ENCODE data around the gene BORCS6.
"Not testable (repeated sequence)": the region's sequence is repeated elsewhere in the genome, so short reads cannot be mapped to it uniquely, and the experiment has no call there.

Gene BORCS6

GRCh38 chr17:8222630-8223355 is 32.8 kb upstream of the BORCS6 start:
- Histone ChIP-seq H3K27me3 (replicated peaks in 2 of 5; ENCODE audit: control insufficient read depth in 4 of 5, insufficient read depth in 5 of 5, low read length in 4 of 5) (no peaks in the 10 kb centered on the region), H3K4me1 (ENCODE audit: control extremely low read depth in 1 of 4, control insufficient read depth in 4 of 4, insufficient read depth in 4 of 4, low read length in 3 of 4) (peaks cover 2 to 38% (median 30%) of the 10 kb centered on the region in 4 experiments), H3K27ac (ENCODE audit: insufficient read depth in 1 of 2, low read depth in 1 of 2, low read length in 2 of 2, poor library complexity in 1 of 2, severe bottlenecking in 2 of 2) (peak overlapping the region; percentile 87 to 98), H3K36me3 (ENCODE audit: control insufficient read depth in 4 of 4, insufficient read depth in 4 of 4, low read length in 3 of 4) (peaks cover 0 to 9% (median 4%) of the 10 kb centered on the region in 4 experiments), H3K9me3 (ENCODE audit: control extremely low read depth in 1 of 5, control insufficient read depth in 4 of 5, insufficient read depth in 2 of 5, low read depth in 1 of 5, low read length in 4 of 5) (no peaks in the 10 kb centered on the region), H3K4me3 (ENCODE audit: control insufficient read depth in 1 of 7, extremely low read depth in 1 of 7, insufficient read depth in 4 of 7, low read depth in 2 of 7, low read length in 6 of 7) (peak overlapping the region; percentile 53 to 98 (median 86))
- WGBS (ENCODE audit: insufficient coverage) = 1% methylated on average over 31 of the region's 49 CpGs
- CTCF ChIA-PET = interaction anchor here (0.8 to 5.3 kb wide), 12 partner anchors 12 to 103 kb away, joined by 3 to 55 read pairs (median 5); partner anchors contain the start of genes AURKB, BORCS6, CTC1 and PFAS
- POLR2A ChIA-PET = interaction anchor here (0.5 to 3.7 kb wide), 10 partner anchors 9 to 515 kb away, joined by 3 to 56 read pairs (median 4); partner anchors contain the start of genes AURKB, BORCS6, CTC1 and TMEM107
- peak; percentile 91 to 97 (median 96) for DNase-seq

DNA sequence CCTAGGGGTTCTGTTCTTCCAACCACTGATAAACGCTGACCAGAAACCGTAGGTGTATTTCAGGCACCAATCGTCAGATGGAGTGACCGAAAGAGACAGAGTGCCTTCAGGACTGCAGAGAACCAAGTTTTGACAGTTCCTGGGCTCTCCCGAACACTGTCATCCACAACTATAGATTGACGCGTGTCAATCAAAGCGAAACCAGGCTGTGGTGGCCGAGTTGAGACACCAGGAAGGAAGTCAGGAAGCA is 32.3 kb upstream of the BORCS6 start:
- ChIA-PET POLR2A (interaction anchor here (1.1 to 3.7 kb wide), 7 partner anchors 9 to 515 kb away, joined by 3 to 56 read pairs (median 7); partner anchors contain the start of genes AURKB, BORCS6 and CTC1), CTCF (interaction anchor here (0.9 to 5.3 kb wide), 11 partner anchors 12 to 148 kb away, joined by 3 to 55 read pairs (median 5); partner anchors contain the start of genes AURKB, BORCS6, CTC1 and PFAS)
- Histone ChIP-seq H3K4me3 (ENCODE audit: control insufficient read depth in 1 of 7, extremely low read depth in 1 of 7, insufficient read depth in 4 of 7, low read depth in 2 of 7, low read length in 6 of 7) (peak overlapping the region; percentile 53 to 98 (median 86)), H3K36me3 (ENCODE audit: control insufficient read depth in 4 of 4, insufficient read depth in 4 of 4, low read length in 3 of 4) (peaks cover 0 to 4% (median under 1%) of the 10 kb centered on the region in 4 experiments), H3K27ac (ENCODE audit: insufficient read depth in 1 of 2, low read depth in 1 of 2, low read length in 2 of 2, poor library complexity in 1 of 2, severe bottlenecking in 2 of 2) (peak overlapping the region; percentile 87 to 98), H3K4me1 (ENCODE audit: control extremely low read depth in 1 of 4, control insufficient read depth in 4 of 4, insufficient read depth in 4 of 4, low read length in 3 of 4) (peaks cover 2 to 36% (median 27%) of the 10 kb centered on the region in 4 experiments), H3K27me3 (replicated peaks in 2 of 5; ENCODE audit: control insufficient read depth in 4 of 5, insufficient read depth in 5 of 5, low read length in 4 of 5) (no peaks in the 10 kb centered on the region), H3K9me3 (ENCODE audit: control extremely low read depth in 1 of 5, control insufficient read depth in 4 of 5, insufficient read depth in 2 of 5, low read depth in 1 of 5, low read length in 4 of 5) (no peaks in the 10 kb centered on the region)
- DNase-seq = no peak
- WGBS (ENCODE audit: insufficient coverage) = 0% methylated on average over 6 of the region's 9 CpGs

GRCh38 chr17:8221663-8222379 is 31.8 kb upstream of the BORCS6 start:
- ChIA-PET CTCF (interaction anchor here (0.9 to 5.3 kb wide), 16 partner anchors 11 to 147 kb away, joined by 3 to 55 read pairs (median 4); partner anchors contain the start of genes AURKB, BORCS6, CTC1 and PFAS), POLR2A (interaction anchor here (1.0 to 3.7 kb wide), 8 partner anchors 8 to 514 kb away, joined by 3 to 56 read pairs (median 6); partner anchors contain the start of genes AURKB, BORCS6 and CTC1)
- H3K27ac ChIP-seq (ENCODE audit: insufficient read depth in 1 of 2, low read depth in 1 of 2, low read length in 2 of 2, poor library complexity in 1 of 2, severe bottlenecking in 2 of 2) = peak overlapping the region; percentile 87 to 98
- H3K4me1 ChIP-seq (ENCODE audit: control extremely low read depth in 1 of 4, control insufficient read depth in 4 of 4, insufficient read depth in 4 of 4, low read length in 3 of 4) = peaks cover 2 to 36% (median 23%) of the 10 kb centered on the region in 4 experiments
- H3K4me3 ChIP-seq (ENCODE audit: control insufficient read depth in 1 of 7, extremely low read depth in 1 of 7, insufficient read depth in 4 of 7, low read depth in 2 of 7, low read length in 6 of 7) = peak overlapping the region; percentile 66 to 98 (median 86)
- H3K27me3 ChIP-seq (replicated peaks in 2 of 5; ENCODE audit: control insufficient read depth in 4 of 5, insufficient read depth in 5 of 5, low read length in 4 of 5) = no peaks in the 10 kb centered on the region
- DNase-seq = peak; percentile 89 to 95 (median 95)
- H3K9me3 ChIP-seq (ENCODE audit: control extremely low read depth in 1 of 5, control insufficient read depth in 4 of 5, insufficient read depth in 2 of 5, low read depth in 1 of 5, low read length in 4 of 5) = no peaks in the 10 kb centered on the region
- 0% methylated on average over 35 of the region's 40 CpGs for WGBS (ENCODE audit: insufficient coverage)
- H3K36me3 ChIP-seq (ENCODE audit: control insufficient read depth in 4 of 4, insufficient read depth in 4 of 4, low read length in 3 of 4) = no peaks in the 10 kb centered on the region

GRCh38 chr17:8220783-8221662 is 31.0 kb upstream of the BORCS6 start:
- under 1% methylated on average over 41 of the region's 45 CpGs for WGBS (ENCODE audit: insufficient coverage)
- Histone ChIP-seq H3K27ac (ENCODE audit: insufficient read depth in 1 of 2, low read depth in 1 of 2, low read length in 2 of 2, poor library complexity in 1 of 2, severe bottlenecking in 2 of 2) (peak overlapping the region; percentile 87 to 98), H3K9me3 (ENCODE audit: control extremely low read depth in 1 of 5, control insufficient read depth in 4 of 5, insufficient read depth in 2 of 5, low read depth in 1 of 5, low read length in 4 of 5) (no peaks in the 10 kb centered on the region), H3K36me3 (ENCODE audit: control insufficient read depth in 4 of 4, insufficient read depth in 4 of 4, low read length in 3 of 4) (no peaks in the 10 kb centered on the region), H3K4me3 (ENCODE audit: control insufficient read depth in 1 of 7, extremely low read depth in 1 of 7, insufficient read depth in 4 of 7, low read depth in 2 of 7, low read length in 6 of 7) (peak overlapping the region; percentile 66 to 98 (median 86)), H3K27me3 (replicated peaks in 2 of 5; ENCODE audit: control insufficient read depth in 4 of 5, insufficient read depth in 5 of 5, low read length in 4 of 5) (no peaks in the 10 kb centered on the region), H3K4me1 (ENCODE audit: control extremely low read depth in 1 of 4, control insufficient read depth in 4 of 4, insufficient read depth in 4 of 4, low read length in 3 of 4) (peaks cover 0 to 36% (median 22%) of the 10 kb centered on the region in 4 experiments)
- ChIA-PET CTCF (interaction anchor here (1.0 to 5.3 kb wide), 15 partner anchors 10 to 101 kb away, joined by 3 to 55 read pairs (median 4); partner anchors contain the start of genes AURKB, BORCS6, CTC1 and PFAS), POLR2A (interaction anchor here (0.6 to 3.7 kb wide), 7 partner anchors 7 to 101 kb away, joined by 3 to 56 read pairs (median 4); partner anchors contain the start of genes AURKB, BORCS6 and CTC1)
- peak; percentile 88 to 93 (median 92) for DNase-seq

DNA sequence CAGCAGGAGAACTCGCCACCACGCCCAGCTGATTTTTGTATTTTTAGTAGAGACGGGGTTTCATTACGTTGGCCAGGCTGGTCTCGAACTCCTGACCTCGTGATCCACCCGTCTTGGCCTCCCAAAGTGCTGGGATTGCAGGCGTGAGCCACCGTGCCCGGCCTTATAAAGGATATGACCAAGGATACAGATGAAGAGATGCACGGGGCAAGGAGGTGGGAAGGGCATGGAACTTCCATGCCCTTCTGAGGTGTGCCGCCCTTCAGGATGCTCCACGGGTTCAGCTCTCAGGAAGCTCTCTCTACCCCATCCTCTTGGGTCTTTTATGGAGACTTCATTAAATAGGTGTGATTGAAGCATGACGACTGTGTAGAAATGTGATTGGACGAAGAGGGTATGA is 24.0 kb upstream of the BORCS6 start:
- 97% methylated on average over 14 of the region's 15 CpGs for WGBS (ENCODE audit: insufficient coverage)
- H3K27me3 ChIP-seq (replicated peaks in 2 of 5; ENCODE audit: control insufficient read depth in 4 of 5, insufficient read depth in 5 of 5, low read length in 4 of 5); H3K9me3 ChIP-seq (ENCODE audit: control extremely low read depth in 1 of 5, control insufficient read depth in 4 of 5, insufficient read depth in 2 of 5, low read depth in 1 of 5, low read length in 4 of 5); H3K36me3 ChIP-seq (ENCODE audit: control insufficient read depth in 4 of 4, insufficient read depth in 4 of 4, low read length in 3 of 4); DNase-seq; H3K27ac ChIP-seq (ENCODE audit: insufficient read depth in 1 of 2, low read depth in 1 of 2, low read length in 2 of 2, poor library complexity in 1 of 2, severe bottlenecking in 2 of 2); H3K4me3 ChIP-seq (ENCODE audit: control insufficient read depth in 1 of 7, extremely low read depth in 1 of 7, insufficient read depth in 4 of 7, low read depth in 2 of 7, low read length in 6 of 7): not testable (repeated sequence)
- ChIA-PET CTCF (interaction anchor here (1.2 kb wide), 1 partner anchor 25 kb away, joined by 3 read pairs; no protein-coding TSS in a partner anchor), POLR2A (interaction anchor here (0.8 to 1.1 kb wide), 2 partner anchors 8 to 41 kb away, joined by 3 read pairs; no protein-coding TSS in a partner anchor)
- H3K4me1 ChIP-seq (ENCODE audit: control extremely low read depth in 1 of 4, control insufficient read depth in 4 of 4, insufficient read depth in 4 of 4, low read length in 3 of 4) = peaks cover 4 to 27% (median 16%) of the 10 kb centered on the region in 4 experiments
